Hair follicular keratinocyte (primary cell): ENCODE data around the gene TMEM219. TPM values are rescaled to one million over a fixed set of nuclear protein-coding genes. Genes with fewer than 3 reads are reported as not detected.

Experiments used
- total RNA-seq: library from RNA; depleted of rRNA; stranded (reverse); fragments of >200 nt; gene quantifications from 2 replicates; pipeline ENCODE4 v1.2.3, GENCODE V29; 2015

The TMEM219 gene
- total RNA-seq: 123 and 159 TPM in 2 replicates

GRCh38 chr16:29961479-29962343 lies at the start of gene TMEM219:
TSS of gene TMEM219 (plus strand) at chr16:29962079. CDS start at chr16:29963144, 1,065 bp downstream.

GRCh38 chr16:29925781-29926710 lies 35.8 kb upstream of the TMEM219 start, which contains the start of gene KCTD13:
TSS of gene KCTD13 (minus strand) at chr16:29926226. CDS start at chr16:29926033, 193 bp downstream.

GRCh38 chr16:29973384-29974246 lies 11.7 kb downstream of the TMEM219 start, which contains the start of gene TAOK2:
TSS of gene TAOK2 (plus strand) at chr16:29973868. CDS start at chr16:29977773, 3,905 bp downstream.

GRCh38 chr16:29995324-29995910 lies 33.5 kb downstream of the TMEM219 start, which contains the start of gene HIRIP3:
TSS of gene HIRIP3 (minus strand) at chr16:29995617. CDS start at chr16:29995605, 12 bp downstream.

GRCh38 chr16:29995911-29996765 lies 34.3 kb downstream of the TMEM219 start, which contains the start of gene INO80E:
TSS of gene INO80E (plus strand) at chr16:29996241. CDS start at chr16:29996311, 70 bp downstream.

GRCh38 chr16:30010844-30011713 lies 49.2 kb downstream of the TMEM219 start, which contains the start of gene DOC2A:
TSS of gene DOC2A (minus strand) at chr16:30011027. CDS start at chr16:30010222, 805 bp downstream.

Other genes with a start within 250 kb of the TMEM219 start
- not detected in 2 replicates for gene C16orf54, start 216.1 kb upstream of the TMEM219 start, total RNA-seq
- not detected in 2 replicates for gene ZG16, start 183.8 kb upstream of the TMEM219 start, total RNA-seq
- gene KIF22, start 171.3 kb upstream of the TMEM219 start, total RNA-seq: 38.5 and 83.8 TPM in 2 replicates
- gene MAZ, start 155.6 kb upstream of the TMEM219 start, total RNA-seq: 108 and 150 TPM in 2 replicates
- gene PRRT2, start 149.9 kb upstream of the TMEM219 start, total RNA-seq: not detected in 2 replicates
- gene PAGR1, start 145.9 kb upstream of the TMEM219 start, total RNA-seq: 37.2 and 72.5 TPM in 2 replicates
- gene MVP, start 141.6 kb upstream of the TMEM219 start, total RNA-seq: 126 and 154 TPM in 2 replicates
- gene CDIPT, start 98.9 kb upstream of the TMEM219 start, total RNA-seq: 58.9 and 65.7 TPM in 2 replicates
- gene SEZ6L2, start 62.5 kb upstream of the TMEM219 start, total RNA-seq: 4.6 and 16.2 TPM in 2 replicates
- 5.0 and 7.8 TPM in 2 replicates for gene ASPHD1, start 61.6 kb upstream of the TMEM219 start, total RNA-seq
- 17.1 and 19.8 TPM in 2 replicates for gene KCTD13, start 35.9 kb upstream of the TMEM219 start, total RNA-seq
- gene TAOK2, start 11.8 kb downstream of the TMEM219 start, total RNA-seq: 24.8 and 28.7 TPM in 2 replicates
- 4.8 and 16.2 TPM in 2 replicates for gene HIRIP3, start 33.5 kb downstream of the TMEM219 start, total RNA-seq
- 58.2 and 91.8 TPM in 2 replicates for gene INO80E, start 34.2 kb downstream of the TMEM219 start, total RNA-seq
- gene DOC2A, start 48.9 kb downstream of the TMEM219 start, total RNA-seq: 0.39 TPM in 1 of 2 replicates, not detected in the other
- gene C16orf92, start 61.1 kb downstream of the TMEM219 start, total RNA-seq: not detected in 2 replicates
- not detected in 2 replicates for gene TLCD3B, start 69.2 kb downstream of the TMEM219 start, total RNA-seq
- gene ALDOA, start 103.7 kb downstream of the TMEM219 start, total RNA-seq: 1,543 and 1,648 TPM in 2 replicates
- gene PPP4C, start 113.9 kb downstream of the TMEM219 start, total RNA-seq: 102 and 114 TPM in 2 replicates
- 0.19 and 0.62 TPM in 2 replicates for gene TBX6, start 129.8 kb downstream of the TMEM219 start, total RNA-seq
- gene YPEL3, start 134.1 kb downstream of the TMEM219 start, total RNA-seq: 20.5 and 36.9 TPM in 2 replicates
- 0.08 and 0.55 TPM in 2 replicates for gene GDPD3, start 151.5 kb downstream of the TMEM219 start, total RNA-seq
- gene MAPK3, start 161.1 kb downstream of the TMEM219 start, total RNA-seq: 31.9 and 41.7 TPM in 2 replicates
- gene CORO1A, start 221.5 kb downstream of the TMEM219 start, total RNA-seq: 10.9 and 15.5 TPM in 2 replicates
- 177 and 301 TPM in 2 replicates for gene BOLA2B, start 231.6 kb downstream of the TMEM219 start, total RNA-seq
- 45.4 and 53.1 TPM in 2 replicates for gene SLX1A, start 231.8 kb downstream of the TMEM219 start, total RNA-seq
- 2.4 and 5.3 TPM in 2 replicates for gene SULT1A3, start 237.2 kb downstream of the TMEM219 start, total RNA-seq